H1 (cell line): ENCODE data around the gene SH3PXD2A. TPM values are rescaled to one million over a fixed set of nuclear protein-coding genes. Genes with fewer than 3 reads are reported as not detected.

Experiments used
- CTCF ChIA-PET: fragments of 300-600 bp; sonication (Branson Sonifier 250); formaldehyde crosslinking; loops from one replicate; lab custom pipeline; 2021; ENCODE audit not compliant: partially characterized antibody; lab: Charles Lee
- POLR2A ChIA-PET: fragments of 300-600 bp; sonication (Branson Sonifier 250); formaldehyde crosslinking; loops from one replicate; lab custom pipeline; 2021; ENCODE audit warnings: inconsistent platforms; ENCODE audit not compliant: partially characterized antibody; lab: Charles Lee
- DNase-seq, 2 experiments: peaks; one replicate each; pipeline versions ENCODE4 v3.0.0 to v3.0.0-alpha.2; 2010 to 2022; ENCODE audit warnings: low spot score in 2 of 2, low read depth in 1 of 2, mixed read lengths in 1 of 2
- FAIRE-seq: peaks from 2 replicates; lab custom pipeline; 2011; peaks lifted over from hg19 to GRCh38; lab: Jason Lieb, UNC
- H2AFZ ChIP-seq: 2 replicates; pipeline ENCODE4 v1.8.1; 2012; ENCODE audit warnings: low read length, inconsistent platforms
- H2AK5ac ChIP-seq: 2 replicates; pipeline ENCODE4 v1.6.1; 2013; ENCODE audit warnings: low read depth, low read length
- H2BK120ac ChIP-seq: replicated peaks from 2 replicates; pipeline ENCODE3; 2013; ENCODE audit warnings: low read depth, low read length, inconsistent platforms
- H2BK12ac ChIP-seq: 2 replicates; pipeline ENCODE4 v1.6.1; 2013; ENCODE audit warnings: low read depth, low read length
- H2BK15ac ChIP-seq: 2 replicates; pipeline ENCODE4 v1.6.1; 2013; ENCODE audit warnings: low read length
- H2BK20ac ChIP-seq: 2 replicates; pipeline ENCODE4 v1.6.1; 2013; ENCODE audit warnings: low read length
- H2BK5ac ChIP-seq: 2 replicates; pipeline ENCODE4 v1.6.1; 2013; ENCODE audit warnings: low read depth, low read length
- H3K14ac ChIP-seq: 2 replicates; pipeline ENCODE4 v1.6.1; 2013; ENCODE audit warnings: inconsistent platforms; ENCODE audit not compliant: insufficient read length
- H3K18ac ChIP-seq: 2 replicates; pipeline ENCODE4 v1.6.1; 2013; ENCODE audit warnings: low read length; ENCODE audit errors: extremely low read depth
- H3K23ac ChIP-seq: 2 replicates; pipeline ENCODE4 v1.6.1; 2013; ENCODE audit warnings: inconsistent platforms; ENCODE audit not compliant: insufficient read length
- H3K23me2 ChIP-seq: 2 replicates; pipeline ENCODE4 v1.6.1; 2013; ENCODE audit warnings: low read depth, low read length
- H3K27ac ChIP-seq: 2 replicates; pipeline ENCODE4 v1.6.1; 2011; ENCODE audit warnings: low read depth, low read length, inconsistent platforms
- H3K27me3 ChIP-seq, 4 experiments: replicated peaks in 1 of 4; 1 replicate in 1 of 4; 2 replicates in 3 of 4; pipeline versions ENCODE4 v1.6.1 to v1.8.1; 2011 to 2013; ENCODE audit warnings: low read length in 3 of 4, mild to moderate bottlenecking in 3 of 4, inconsistent platforms in 2 of 4, mixed read lengths in 2 of 4, moderate library complexity in 1 of 4; ENCODE audit not compliant: control insufficient read depth in 3 of 4, insufficient read depth in 3 of 4; ENCODE audit errors: extremely low read depth in 1 of 4
- H3K36me3 ChIP-seq, 4 experiments: 2 replicates each; pipeline versions ENCODE4 v1.6.1 to v1.8.1; 2011 to 2013; ENCODE audit warnings: mild to moderate bottlenecking in 4 of 4, low read length in 3 of 4, moderate library complexity in 2 of 4, control low read depth in 1 of 4, inconsistent platforms in 1 of 4; ENCODE audit not compliant: insufficient read depth in 4 of 4, control insufficient read depth in 2 of 4
- H3K4ac ChIP-seq: replicated peaks from 2 replicates; pipeline ENCODE3; 2013; ENCODE audit warnings: low read length, low read depth, mixed read lengths, inconsistent platforms; ENCODE audit not compliant: insufficient read length
- H3K4me1 ChIP-seq, 4 experiments: replicated peaks in 1 of 4; 1 replicate in 1 of 4; 2 replicates in 3 of 4; pipeline versions ENCODE4 v1.6.1 to v1.8.1; 2011 to 2013; ENCODE audit warnings: low read length in 3 of 4, inconsistent platforms in 2 of 4, mixed read lengths in 1 of 4; ENCODE audit not compliant: insufficient read depth in 4 of 4, control insufficient read depth in 3 of 4
- H3K4me2 ChIP-seq, 2 experiments: 2 replicates each; pipeline versions ENCODE4 v1.6.1 to v1.8.1; 2011 to 2013; ENCODE audit warnings: low read depth in 2 of 2, low read length in 2 of 2, control low read depth in 1 of 2, inconsistent platforms in 1 of 2, mild to moderate bottlenecking in 1 of 2; ENCODE audit not compliant: insufficient read depth in 1 of 2
- H3K4me3 ChIP-seq, 4 experiments: fragments of 200-600, 300-600 bp in 1 of 4; sonication (generic), shearing (Covaris generic), sonication (Bioruptor Twin) in 1 of 4; 2 replicates each; pipeline versions ENCODE4 v1.5.1 to v1.8.1; 2011 to 2016; ENCODE audit warnings: low read length in 4 of 4, low read depth in 3 of 4, control low read depth in 2 of 4, inconsistent platforms in 2 of 4, mild to moderate bottlenecking in 2 of 4, mixed read lengths in 1 of 4, moderate library complexity in 1 of 4; ENCODE audit not compliant: insufficient read depth in 2 of 4; ENCODE audit errors: extremely low read depth in 1 of 4
- H3K56ac ChIP-seq: replicated peaks from 2 replicates; pipeline ENCODE3; 2013; ENCODE audit warnings: low read depth, mild to moderate bottlenecking, mixed read lengths, low read length, inconsistent platforms; ENCODE audit not compliant: insufficient read length
- H3K79me1 ChIP-seq: 2 replicates; pipeline ENCODE4 v1.6.1; 2013; ENCODE audit warnings: low read depth, low read length, control low read depth
- H3K79me2 ChIP-seq, 2 experiments: 2 replicates each; pipeline versions ENCODE4 v1.6.1 to v1.8.1; 2012 to 2013; ENCODE audit warnings: low read length in 2 of 2, mild to moderate bottlenecking in 2 of 2, inconsistent platforms in 1 of 2; ENCODE audit not compliant: insufficient read depth in 2 of 2, control insufficient read depth in 1 of 2
- H3K9ac ChIP-seq, 4 experiments: replicated peaks in 1 of 4; 1 replicate in 1 of 4; 2 replicates in 3 of 4; pipeline versions ENCODE4 v1.6.1 to v1.8.1; 2011 to 2013; ENCODE audit warnings: low read depth in 3 of 4, low read length in 3 of 4, control low read depth in 2 of 4, mild to moderate bottlenecking in 2 of 4, moderate library complexity in 2 of 4, inconsistent platforms in 1 of 4; ENCODE audit errors: extremely low read depth in 1 of 4
- H3K9me3 ChIP-seq, 2 experiments: 2 replicates each; pipeline versions ENCODE4 v1.6.1 to v1.8.1; 2012 to 2013; ENCODE audit warnings: mild to moderate bottlenecking in 2 of 2, moderate library complexity in 2 of 2, control low read depth in 1 of 2, inconsistent platforms in 1 of 2, low read depth in 1 of 2, low read length in 1 of 2, mixed read lengths in 1 of 2; ENCODE audit not compliant: insufficient read depth in 2 of 2
- H4K20me1 ChIP-seq, 2 experiments: replicated peaks in 1 of 2; 2 replicates each; pipeline versions ENCODE3 to v1.8.1; 2011 to 2013; ENCODE audit warnings: inconsistent platforms in 2 of 2, low read length in 2 of 2, mild to moderate bottlenecking in 1 of 2; ENCODE audit not compliant: insufficient read depth in 2 of 2, control insufficient read depth in 1 of 2
- H4K5ac ChIP-seq: 2 replicates; pipeline ENCODE4 v1.6.1; 2013; ENCODE audit warnings: low read length, low read depth, mixed read lengths, inconsistent platforms; ENCODE audit not compliant: insufficient read length
- H4K8ac ChIP-seq: 2 replicates; pipeline ENCODE4 v1.8.0; 2013; ENCODE audit warnings: mild to moderate bottlenecking, moderate library complexity, low read length, inconsistent platforms; ENCODE audit not compliant: insufficient read depth; ENCODE audit errors: extremely low read depth
- H4K91ac ChIP-seq: replicated peaks from 2 replicates; pipeline ENCODE3; 2013; ENCODE audit warnings: low read length, mixed read lengths, inconsistent platforms; ENCODE audit not compliant: insufficient read length
- HDAC2 ChIP-seq, 2 experiments: fragments of 300-600 bp in 1 of 2; sonication (generic) in 1 of 2; IDR thresholded peaks; 2 replicates each; pipeline ENCODE4 v1.6.1; 2011 to 2012; ENCODE audit warnings: low read depth in 2 of 2, low read length in 2 of 2, mild to moderate bottlenecking in 2 of 2, moderate library complexity in 2 of 2, borderline replicate concordance in 1 of 2, inconsistent platforms in 1 of 2
- SIRT6 ChIP-seq: IDR thresholded peaks from one replicate; pipeline ENCODE4 v1.7.1; 2012; ENCODE audit warnings: low read length, inconsistent platforms
- WGBS, 2 experiments: shearing (Covaris generic) in 1 of 2; methylation state at CpG; one replicate each; pipeline versions ENCODE4 v1.1.6 to v1.1.7; 2013 to 2015; ENCODE audit warnings: low lambda C conversion rate in 2 of 2, mixed read lengths in 2 of 2, inconsistent platforms in 1 of 2, low coverage in 1 of 2, missing lambda C conversion rate in 1 of 2; ENCODE audit not compliant: insufficient replicate concordance in 2 of 2, insufficient coverage in 1 of 2, insufficient read length in 1 of 2; ENCODE audit errors: extremely low coverage in 1 of 2, missing lambda C conversion rate in 1 of 2; 5-methylcytosine and 5-hydroxymethylcytosine counted together
- polyA plus RNA-seq, 7 experiments: library from polyadenylated mRNA; depleted of rRNA in 3 of 7; stranded (reverse) in 5 of 7; unstranded in 2 of 7; fragments of >200 nt in 5 of 7; fragments of 200-250 nt in 2 of 7; gene quantifications; 1 replicate in 5 of 7; 2 replicates in 1 of 7; 4 replicates in 1 of 7; pipeline versions ENCODE4 v1.2.1 to v1.2.3, GENCODE V29; 2011 to 2013; ENCODE audit warnings: missing spikeins in 2 of 7, mixed read lengths in 2 of 7
- total RNA-seq: library from RNA; stranded (reverse); fragmentation: NEBNext Ultra II Directional; extraction: Animal tissue kit (Norgen Biotek cat#: 25700); gene quantifications from 2 replicates; pipeline ENCODE4 v1.2.1, GENCODE V29; 2021

The SH3PXD2A gene
- total and polyA plus RNA-seq, 2 of the 8 experiments (the other 6 are each of a cell fraction or from before 2014, with no cell fraction given), result 5.4 to 16.3 TPM

DNA sequence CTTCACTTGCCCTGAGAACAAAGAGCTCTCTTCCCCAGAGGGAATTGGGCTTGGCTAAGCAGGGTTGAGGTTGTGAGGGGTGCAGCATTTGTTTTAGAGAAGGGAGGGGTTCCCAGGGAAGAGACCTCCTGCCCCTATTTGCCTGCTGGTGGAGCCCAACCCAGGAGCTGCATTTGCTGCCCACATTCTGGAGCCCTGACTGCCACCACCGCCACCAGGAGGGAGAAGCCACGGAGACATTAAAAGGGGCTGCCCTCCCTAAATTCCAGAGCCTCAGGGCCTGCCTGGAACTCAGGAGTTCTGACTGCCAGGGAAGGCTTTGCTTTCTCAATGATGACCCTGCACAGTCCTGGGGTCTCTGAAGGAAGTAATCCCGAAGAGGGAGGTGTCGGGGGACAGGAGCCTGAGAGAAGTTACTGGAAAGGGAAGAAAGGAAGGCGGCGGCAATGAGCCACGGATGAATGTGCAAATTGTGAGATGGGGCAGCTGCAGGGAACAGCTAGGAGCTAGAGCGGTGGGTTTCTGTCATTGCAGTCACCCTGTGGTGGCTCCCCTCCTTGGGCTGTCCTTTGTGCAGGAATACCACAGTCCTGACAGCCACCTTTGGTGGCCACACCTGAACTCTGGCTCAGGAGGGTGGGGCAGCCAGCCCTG is 310.6 kb downstream of the SH3PXD2A start:
- no peak overlapping the region for H2AFZ ChIP-seq
- 82% methylated on average over 8 of the region's 8 CpGs; no CpG with 5 or more reads in 1 of the 2 experiments for WGBS, 2 experiments
- no peaks in the 10 kb centered on the region for H4K20me1 ChIP-seq
- H4K5ac ChIP-seq, result no peak overlapping the region
- no peak overlapping the region for H3K56ac ChIP-seq
- TF ChIP-seq SIRT6 (no peak), HDAC2 (IDR thresholded peaks at IDR 0.05; ENCODE audit: borderline replicate concordance in 1 of 2, low read depth in 2 of 2, low read length in 2 of 2) (no peak)
- TF ChIP-seq, all 59 proteins: peak for 0
- no peak overlapping the region for H2BK5ac ChIP-seq
- no peak overlapping the region for H2AK5ac ChIP-seq
- no peak overlapping the region for H2BK20ac ChIP-seq
- no peak overlapping the region for H3K4ac ChIP-seq
- H3K4me1 ChIP-seq, result peaks cover 3 to 7% (median 4%) of the 10 kb centered on the region in 4 experiments; a peak in 5 of 7 replicates
- H3K4me3 ChIP-seq, result no peak overlapping the region
- H3K14ac ChIP-seq, result no peak overlapping the region
- no peaks in the 10 kb centered on the region for H3K79me2 ChIP-seq
- H4K8ac ChIP-seq, result no peak overlapping the region
- peak overlapping the region; percentile 55; the same call in 1 of the 2 replicates for H2BK12ac ChIP-seq
- no peak overlapping the region for H4K91ac ChIP-seq
- FAIRE-seq (no peak), DNase-seq (no peak)
- H3K27ac ChIP-seq, result no peak overlapping the region
- no peaks in the 10 kb centered on the region for H3K9me3 ChIP-seq
- no peaks in the 10 kb centered on the region for H3K36me3 ChIP-seq
- H2BK15ac ChIP-seq, result no peak overlapping the region
- no peak overlapping the region for H3K23ac ChIP-seq
- no peak overlapping the region for H3K9ac ChIP-seq
- no peak overlapping the region for H3K4me2 ChIP-seq
- H3K23me2 ChIP-seq, result no peaks in the 10 kb centered on the region; the same call in 1 of the 2 replicates
- CTCF ChIA-PET, result interaction anchor here (0.8 to 2.5 kb wide), 10 partner anchors 9 to 54 kb away, joined by 3 to 10 read pairs (median 5); no protein-coding TSS in a partner anchor
- H3K27me3 ChIP-seq, result no peaks in the 10 kb centered on the region; a peak in 1 of 7 replicates
- POLR2A ChIA-PET, result no interaction called here
- no peak overlapping the region for H3K18ac ChIP-seq
- H3K79me1 ChIP-seq, result no peaks in the 10 kb centered on the region
- H2BK120ac ChIP-seq, result no peak overlapping the region
